Hepatocyte (in vitro differentiated cells): ENCODE results near the gene LDLRAP1. TPM values are rescaled to one million over a fixed set of nuclear protein-coding genes. Genes with fewer than 3 reads are reported as not detected.

Experiments
- DNase-seq: peaks from one replicate; pipeline ENCODE4 v3.0.0-alpha.2; 2016; ENCODE audit warnings: low spot score
- H2AFZ ChIP-seq: fragments of 200-600 bp; sonication (generic); 2 replicates; pipeline ENCODE4 v1.6.0; 2016; ENCODE audit warnings: antibody characterized with exemption, mild to moderate bottlenecking
- H3K27ac ChIP-seq: fragments of 200-600 bp; sonication (generic); 2 replicates; pipeline ENCODE4 v1.5.1; 2016; ENCODE audit warnings: mild to moderate bottlenecking
- H3K27me3 ChIP-seq: fragments of 200-600 bp; sonication (generic); 2 replicates; pipeline ENCODE4 v1.6.1; 2016
- H3K36me3 ChIP-seq: fragments of 200-600 bp; sonication (generic); replicated peaks from 2 replicates; pipeline ENCODE4 v1.5.1; 2016; ENCODE audit warnings: low read depth; ENCODE audit not compliant: insufficient read depth
- H3K4me1 ChIP-seq: fragments of 200-600 bp; sonication (generic); 2 replicates; pipeline ENCODE4 v1.5.1; 2016; ENCODE audit warnings: mild to moderate bottlenecking, moderate library complexity; ENCODE audit not compliant: insufficient read depth
- H3K4me2 ChIP-seq: fragments of 200-600 bp; sonication (generic); 2 replicates; pipeline ENCODE4 v1.6.0; 2016
- H3K4me3 ChIP-seq: fragments of 200-600 bp; sonication (generic); 2 replicates; pipeline ENCODE4 v1.5.1; 2016; ENCODE audit warnings: mild to moderate bottlenecking
- H3K79me2 ChIP-seq: fragments of 200-600 bp; sonication (generic); 2 replicates; pipeline ENCODE4 v1.6.0; 2017; ENCODE audit warnings: mild to moderate bottlenecking
- H3K9me2 ChIP-seq: fragments of 200-600 bp; sonication (generic); replicated peaks from 2 replicates; pipeline ENCODE4 v1.6.0; 2017; ENCODE audit warnings: mild to moderate bottlenecking; ENCODE audit not compliant: insufficient read depth
- H3K9me3 ChIP-seq: fragments of 200-600 bp; sonication (generic); 2 replicates; pipeline ENCODE4 v1.5.1; 2016; ENCODE audit warnings: low read depth, mild to moderate bottlenecking
- H4K20me1 ChIP-seq: fragments of 200-600 bp; sonication (generic); 2 replicates; pipeline ENCODE4 v1.6.0; 2016; ENCODE audit warnings: mild to moderate bottlenecking; ENCODE audit not compliant: insufficient read depth, poor library complexity, severe bottlenecking
- CTCF ChIP-seq: fragments of 200-600 bp; sonication (generic); IDR thresholded peaks from 2 replicates; pipeline ENCODE4 v1.5.1; 2016; ENCODE audit warnings: antibody characterized with exemption, mild to moderate bottlenecking; ENCODE audit not compliant: poor library complexity
- EZH2 ChIP-seq: fragments of 200-600 bp; sonication (generic); IDR thresholded peaks from 2 replicates; pipeline ENCODE4 v1.6.1; 2016; ENCODE audit warnings: antibody characterized with exemption, mild to moderate bottlenecking, borderline replicate concordance
- EZH2phosphoT487 ChIP-seq: fragments of 200-600 bp; sonication (generic); IDR thresholded peaks from one replicate; pipeline ENCODE4 v1.6.1; 2018; ENCODE audit warnings: antibody characterized with exemption, mild to moderate bottlenecking, low read depth, moderate library complexity; ENCODE audit not compliant: unreplicated experiment, severe bottlenecking
- WGBS: methylation state at CpG from one replicate; pipeline ENCODE4 v1.1.6; 2016; ENCODE audit warnings: low lambda C conversion rate; ENCODE audit errors: missing lambda C conversion rate; 5-methylcytosine and 5-hydroxymethylcytosine counted together
- polyA plus RNA-seq: library from polyadenylated mRNA; unstranded; fragments of >200 nt; fragmentation: Nextera tagmentation; extraction: Ambion mirVana; gene quantifications from 2 replicates; pipeline ENCODE4 v1.2.1, GENCODE V29; 2016
- total RNA-seq: library from RNA; depleted of rRNA; stranded (reverse); fragments of >200 nt; gene quantifications from 2 replicates; pipeline ENCODE4 v1.2.3, GENCODE V29; 2014

Gene LDLRAP1
- total and polyA plus RNA-seq, 2 experiments from 2014 or later, result 17.3 to 27.5 TPM

- no peak for TF ChIP-seq EZH2phosphoT487
- TF ChIP-seq EZH2, result no peak
- no peak for TF ChIP-seq CTCF
- Histone ChIP-seq H3K4me1 (peaks cover 4% of the 10 kb centered on the region), H3K9me2 (no peaks in the 10 kb centered on the region), H3K27me3 (peaks cover 3% of the 10 kb centered on the region), H3K27ac (no peak overlapping the region), H3K36me3 (no peaks in the 10 kb centered on the region), H3K4me2 (no peak overlapping the region), H3K79me2 (no peaks in the 10 kb centered on the region), H4K20me1 (no peaks in the 10 kb centered on the region), H3K9me3 (no peaks in the 10 kb centered on the region), H3K4me3 (no peak overlapping the region), H2AFZ (no peak overlapping the region)
- no peak for DNase-seq
- 96% methylated on average over 5 of the region's 5 CpGs for WGBS
These were observed 63.7 kb downstream of the LDLRAP1 start for GRCh38 chr1:25607123-25607522.

- H3K27ac ChIP-seq, result no peak overlapping the region
- DNase-seq, result peak; percentile 90
- no peaks in the 10 kb centered on the region for H3K79me2 ChIP-seq
- 16% methylated on average over 15 of the region's 15 CpGs for WGBS
- no peaks in the 10 kb centered on the region for H4K20me1 ChIP-seq
- H3K4me3 ChIP-seq, result no peak overlapping the region
- no peak overlapping the region for H2AFZ ChIP-seq
- no peaks in the 10 kb centered on the region for H3K36me3 ChIP-seq
- H3K4me2 ChIP-seq, result peak overlapping the region; percentile 72
- H3K4me1 ChIP-seq, result peaks cover 4% of the 10 kb centered on the region
- H3K9me3 ChIP-seq, result no peaks in the 10 kb centered on the region
- H3K27me3 ChIP-seq, result peaks cover 3% of the 10 kb centered on the region
- H3K9me2 ChIP-seq, result no peaks in the 10 kb centered on the region
- TF ChIP-seq EZH2phosphoT487 (no peak), EZH2 (no peak), CTCF (peak; percentile 77)
These were observed 65.2 kb downstream of the LDLRAP1 start for GRCh38 chr1:25608488-25609178.

GRCh38 chr1:25609921-25610320, 66.5 kb downstream of the LDLRAP1 start:
- H3K27ac ChIP-seq, result no peak overlapping the region
- TF ChIP-seq CTCF, result no peak
- TF ChIP-seq EZH2phosphoT487, result no peak
- no peak for TF ChIP-seq EZH2
- H3K36me3 ChIP-seq, result no peaks in the 10 kb centered on the region
- WGBS, result 39% methylated on average over 6 of the region's 6 CpGs
- no peaks in the 10 kb centered on the region for H4K20me1 ChIP-seq
- no peaks in the 10 kb centered on the region for H3K9me2 ChIP-seq
- H2AFZ ChIP-seq, result no peak overlapping the region
- H3K9me3 ChIP-seq, result no peaks in the 10 kb centered on the region
- no peak overlapping the region for H3K4me3 ChIP-seq
- no peak overlapping the region for H3K4me2 ChIP-seq
- H3K4me1 ChIP-seq, result peaks cover 4% of the 10 kb centered on the region
- peak; percentile 40 for DNase-seq
- no peaks in the 10 kb centered on the region for H3K79me2 ChIP-seq
- H3K27me3 ChIP-seq, result peaks cover 3% of the 10 kb centered on the region
